HG03575 (cell line): ENCODE data around the gene AFF3.
"Not testable (repeated sequence)": the region's sequence is repeated elsewhere in the genome, so short reads cannot be mapped to it uniquely, and the experiment has no call there.

ENCODE experiments used
- ATAC-seq: cut with Tn5 transposase; IDR thresholded peaks from one replicate; pipeline ENCODE4 v1.9.1; 2021; ENCODE audit not compliant: unreplicated experiment, insufficient number of reproducible peaks, low FRiP score; ENCODE audit errors: extremely low read depth

Gene AFF3

DNA sequence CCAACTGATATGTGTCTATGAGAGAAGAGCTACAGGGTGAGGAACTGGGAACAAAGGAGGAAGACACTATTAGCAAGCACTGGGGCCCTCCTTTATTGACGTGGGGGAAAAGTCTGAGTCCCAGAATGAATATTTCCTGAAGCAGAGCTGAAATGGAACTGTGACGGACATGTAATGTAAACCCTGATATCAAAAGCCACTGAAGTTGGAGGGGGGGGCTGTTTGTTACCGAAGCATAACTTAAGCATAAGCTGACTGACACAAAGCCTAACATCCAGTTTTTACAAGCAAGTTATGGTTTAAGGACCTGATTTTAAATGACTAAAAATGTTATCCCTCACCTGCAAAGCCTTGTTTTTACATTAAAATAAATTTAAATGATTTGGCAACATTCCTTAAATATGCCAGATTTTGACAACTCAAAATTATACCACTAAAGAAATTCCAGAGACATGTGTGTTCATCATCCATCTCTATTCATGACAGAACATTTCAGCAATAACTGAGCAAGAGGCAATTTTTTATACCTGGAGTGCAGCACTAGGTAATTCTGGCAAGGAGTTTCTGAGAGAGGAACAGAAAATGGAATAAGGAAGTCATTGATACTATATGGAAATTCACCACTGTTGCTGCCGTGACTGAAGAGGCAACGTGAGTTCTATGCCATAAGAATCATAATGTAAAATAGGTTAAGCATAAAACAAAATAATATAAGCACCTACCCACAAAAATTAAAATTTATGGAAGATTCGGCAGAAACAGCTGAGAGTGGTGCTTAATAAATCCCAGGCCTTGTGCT is 186.0 kb downstream of the AFF3 start:
- ATAC-seq, result no peak

DNA sequence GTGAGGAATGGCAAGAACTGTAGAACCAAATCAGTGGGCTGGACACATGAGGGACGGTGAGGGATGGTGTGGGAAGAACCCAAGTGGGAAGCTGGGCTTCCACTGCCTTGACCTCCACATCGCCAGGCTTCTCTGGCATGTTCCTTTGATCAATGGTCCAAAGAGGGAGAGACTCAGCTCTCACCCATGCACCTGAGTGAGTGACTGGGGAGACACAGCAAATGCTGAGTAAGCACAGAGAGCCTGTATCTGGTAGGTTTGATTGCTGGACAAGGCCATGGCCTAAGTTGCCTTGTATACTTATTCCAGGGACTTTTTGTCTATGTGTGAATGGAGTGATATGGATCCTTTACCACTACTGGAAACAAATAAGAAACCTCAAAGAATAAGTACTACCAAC is 188.6 kb downstream of the AFF3 start:
- no peak for ATAC-seq

DNA sequence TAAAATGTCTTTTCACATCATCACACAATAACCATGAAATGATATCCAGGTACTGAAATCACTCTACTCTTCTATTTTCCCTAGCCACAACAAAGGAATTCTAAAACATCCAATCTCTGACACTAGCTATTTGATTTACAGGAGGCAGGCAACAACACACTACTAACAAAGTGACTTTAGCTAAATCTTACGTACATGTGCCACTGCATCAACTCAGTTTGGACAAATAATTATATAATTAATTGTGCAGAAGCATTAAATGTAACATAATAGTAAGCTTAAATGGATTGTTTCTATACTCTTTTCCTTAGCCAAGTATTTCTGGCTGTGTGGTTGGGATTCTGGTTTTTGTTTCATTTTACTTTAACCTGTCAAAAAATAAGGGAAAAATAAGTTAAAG is 192.4 kb downstream of the AFF3 start:
- no peak for ATAC-seq

DNA sequence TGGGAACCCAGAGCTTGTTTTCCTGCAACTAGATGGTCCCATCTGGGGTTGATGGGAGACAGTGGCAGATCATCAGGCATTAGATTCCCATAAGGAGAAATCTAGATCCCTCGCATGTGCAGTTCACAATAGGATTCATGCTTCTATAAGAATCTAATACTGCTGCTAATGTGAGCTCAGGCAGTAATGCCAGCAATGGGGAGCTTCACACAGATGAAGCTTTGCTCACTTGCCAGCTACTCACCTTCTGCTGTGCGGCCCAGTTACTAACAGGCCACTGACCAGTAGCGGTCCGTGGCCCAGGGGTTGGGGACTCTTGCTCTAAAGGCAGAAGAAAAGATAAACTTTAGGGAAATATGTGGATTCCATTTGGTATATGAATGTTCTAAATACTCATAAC is 192.9 kb downstream of the AFF3 start:
- no peak for ATAC-seq

DNA sequence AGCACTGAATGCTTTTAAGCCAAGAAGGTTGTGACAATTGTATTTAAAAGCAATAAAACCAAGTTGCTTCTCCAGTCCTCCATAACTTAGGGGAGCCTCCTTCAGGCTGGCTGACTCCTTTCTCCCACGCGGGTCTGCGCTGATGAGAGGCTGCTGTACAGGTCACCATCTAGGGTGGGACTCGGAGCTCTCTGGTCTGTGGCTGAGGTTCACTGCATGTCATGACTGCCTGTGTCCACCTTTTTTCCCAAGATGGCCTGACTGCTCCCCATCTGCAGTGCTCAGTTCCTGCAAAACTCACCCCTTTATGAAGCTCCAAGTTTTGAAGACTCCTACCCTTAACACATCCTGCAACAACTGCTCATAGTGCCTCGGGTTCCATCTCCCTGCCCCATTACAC is 194.4 kb downstream of the AFF3 start:
- ATAC-seq, result no peak

DNA sequence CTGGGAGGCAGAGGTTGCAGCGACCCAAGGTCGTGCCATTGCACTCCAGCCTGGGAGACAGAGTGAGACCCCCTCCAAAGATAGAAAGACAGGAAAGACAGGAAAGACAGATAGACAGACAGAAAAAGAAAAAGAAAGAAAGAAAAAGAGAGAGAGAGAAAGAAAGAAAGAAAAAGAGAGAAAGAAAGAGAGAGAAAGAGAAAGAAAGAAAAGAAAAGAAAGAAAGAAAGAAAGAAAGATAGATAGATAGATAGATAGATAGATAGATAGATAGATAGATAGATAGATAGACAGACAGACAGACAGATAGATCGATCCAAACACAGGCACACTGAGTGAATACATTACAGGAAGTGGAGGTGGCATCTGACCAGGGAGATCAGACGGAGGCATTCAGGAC is 195.0 kb downstream of the AFF3 start:
- ATAC-seq, result not testable (repeated sequence)

DNA sequence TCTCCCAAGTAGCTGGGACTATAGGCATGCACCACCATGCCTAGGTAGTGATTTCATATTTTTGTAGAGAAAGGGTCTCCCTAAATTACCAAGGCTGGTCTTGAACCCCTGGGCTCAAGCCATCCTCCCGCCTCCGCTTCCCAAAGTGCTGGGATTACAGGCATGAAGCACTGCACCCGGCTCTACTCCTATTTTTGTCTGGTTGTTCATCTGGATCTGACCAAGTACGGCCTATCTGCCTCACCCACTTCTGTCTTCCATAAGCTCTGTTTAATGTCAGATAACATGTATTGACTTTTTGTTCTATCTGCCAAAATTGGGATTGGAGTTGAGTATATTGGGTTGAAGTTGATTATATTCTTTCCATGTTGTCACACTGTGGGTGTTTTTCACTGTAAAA is 198.4 kb downstream of the AFF3 start:
- ATAC-seq, result no peak

DNA sequence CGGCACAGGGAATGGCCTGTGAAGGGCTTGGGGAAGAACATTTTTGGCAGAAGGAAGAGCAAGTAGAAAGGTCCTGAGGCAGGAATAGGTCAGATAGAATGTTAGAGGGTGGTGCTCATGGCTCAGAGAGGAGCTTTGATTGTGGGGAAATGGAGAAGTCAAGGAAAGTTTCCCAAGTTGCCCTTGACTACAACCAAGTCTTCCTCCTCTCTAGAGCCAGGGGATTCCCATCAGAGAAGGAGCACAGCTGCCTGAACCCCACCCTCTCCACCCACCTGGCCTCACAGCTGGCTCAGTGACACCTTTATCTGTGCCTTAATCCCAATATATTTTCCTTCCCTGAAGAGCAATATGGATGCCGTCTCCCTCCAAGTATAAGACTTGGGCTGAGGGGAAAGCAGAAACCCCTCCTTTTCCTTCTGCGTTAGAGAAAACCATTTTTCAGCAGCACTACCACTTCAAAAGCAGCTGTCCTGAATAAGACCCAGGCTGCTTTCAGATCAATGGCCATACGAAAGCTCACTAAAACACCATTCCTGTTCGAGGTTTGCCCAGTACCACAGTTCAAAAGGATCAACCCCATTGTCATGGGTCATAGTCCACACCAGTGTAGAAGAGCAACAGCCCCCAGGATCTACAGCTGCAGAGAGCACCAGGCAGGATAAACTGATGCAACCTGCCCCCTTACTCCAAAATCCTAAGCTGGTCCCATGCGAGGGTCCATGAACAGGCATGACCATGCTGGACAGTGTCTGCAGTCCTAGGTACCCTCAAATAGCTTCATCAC is 199.6 kb downstream of the AFF3 start:
- ATAC-seq, result no peak

DNA sequence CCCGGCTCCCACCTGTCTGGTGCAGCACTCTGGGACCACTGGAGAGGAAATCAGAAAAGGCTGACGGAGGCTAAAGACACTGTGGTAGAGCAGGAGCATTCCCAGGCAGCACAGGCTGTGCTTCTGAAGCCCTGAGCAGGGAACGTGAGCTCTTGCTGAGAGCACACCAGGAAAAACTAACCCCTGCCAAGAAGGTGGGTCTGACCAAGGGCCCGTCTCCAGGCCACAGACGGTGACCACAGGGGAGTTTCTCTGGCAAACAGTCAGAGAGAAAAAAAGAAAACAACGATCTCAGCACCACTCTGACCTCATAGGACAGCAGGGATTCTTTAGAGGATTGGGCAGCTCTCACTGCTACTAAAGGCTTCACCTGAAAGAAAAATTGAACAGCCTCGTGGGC is 201.4 kb downstream of the AFF3 start:
- ATAC-seq, result no peak

DNA sequence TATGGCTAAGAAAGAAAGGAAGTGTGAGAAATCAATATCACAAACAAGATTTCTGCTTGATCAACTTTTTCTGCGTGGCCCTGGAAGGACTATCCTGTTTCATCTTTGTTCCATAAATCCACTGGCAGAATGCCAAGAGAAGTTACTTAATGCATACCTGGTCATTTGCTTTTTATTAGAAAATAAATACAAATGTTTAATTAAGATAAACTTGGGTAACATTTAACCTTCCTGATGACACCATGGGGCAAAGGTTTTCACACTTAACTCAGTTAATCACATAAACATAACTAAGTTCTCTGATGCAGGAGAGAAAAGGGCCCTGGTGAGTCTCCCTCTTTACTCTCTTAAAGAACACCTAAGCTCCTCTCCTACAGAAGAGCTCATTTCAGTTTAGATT is 203.3 kb downstream of the AFF3 start:
- no peak for ATAC-seq

DNA sequence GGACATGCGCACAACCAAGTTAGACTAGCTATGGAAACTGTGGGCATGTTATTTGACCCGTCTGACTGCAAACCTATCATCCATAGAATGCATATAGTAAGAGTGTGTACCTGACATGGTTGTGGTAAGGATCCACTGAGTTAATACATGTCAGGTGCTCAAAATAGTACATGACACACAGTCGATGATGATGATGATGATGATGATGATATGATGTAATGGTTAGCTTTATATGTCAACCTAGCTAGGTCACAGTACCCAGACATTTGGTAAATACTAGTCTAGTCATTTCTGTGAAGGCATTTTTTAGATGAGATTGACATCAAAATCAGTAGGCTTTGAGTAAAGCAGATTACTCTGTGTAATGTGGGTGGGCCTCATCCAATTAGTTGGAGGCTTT is 204.1 kb downstream of the AFF3 start:
- no peak for ATAC-seq

DNA sequence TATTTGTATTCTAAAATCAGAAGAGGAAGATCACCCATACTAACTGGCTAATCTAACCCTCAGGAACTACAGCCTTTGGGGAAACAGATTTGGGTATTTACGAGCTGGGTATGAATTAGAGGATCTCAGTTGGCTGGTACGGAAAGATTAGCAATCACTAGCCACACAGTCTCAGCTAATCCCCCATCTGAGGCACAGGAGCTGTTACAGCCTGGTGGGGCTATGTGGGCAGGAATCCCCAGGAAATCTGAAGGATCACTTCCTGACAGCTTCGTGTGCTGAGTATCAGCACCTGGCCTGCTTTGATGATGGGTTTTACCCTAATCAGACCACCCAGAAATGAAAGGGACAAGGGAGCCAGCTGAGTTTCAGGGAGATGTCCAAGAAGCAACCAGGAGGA is 206.3 kb downstream of the AFF3 start:
- ATAC-seq, result no peak

DNA sequence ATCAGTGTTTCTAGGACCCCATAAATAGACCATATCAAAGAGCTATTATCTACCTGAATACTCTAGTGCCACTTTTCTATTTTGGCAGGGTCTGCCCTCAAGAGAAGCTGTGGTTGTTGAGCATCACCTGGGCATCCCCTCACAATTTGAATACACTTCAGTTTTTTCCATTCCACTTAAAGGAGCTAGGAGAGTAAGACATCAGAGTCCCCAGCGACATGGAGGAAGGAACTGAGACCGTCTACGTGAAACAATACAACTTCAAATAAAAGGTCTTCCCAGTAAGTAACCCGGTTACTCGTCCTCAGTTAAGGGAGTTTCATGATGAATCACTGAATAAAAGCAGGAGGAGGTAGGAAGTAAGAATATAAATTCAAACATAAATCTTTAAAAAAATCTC is 206.7 kb downstream of the AFF3 start:
- ATAC-seq, result no peak

DNA sequence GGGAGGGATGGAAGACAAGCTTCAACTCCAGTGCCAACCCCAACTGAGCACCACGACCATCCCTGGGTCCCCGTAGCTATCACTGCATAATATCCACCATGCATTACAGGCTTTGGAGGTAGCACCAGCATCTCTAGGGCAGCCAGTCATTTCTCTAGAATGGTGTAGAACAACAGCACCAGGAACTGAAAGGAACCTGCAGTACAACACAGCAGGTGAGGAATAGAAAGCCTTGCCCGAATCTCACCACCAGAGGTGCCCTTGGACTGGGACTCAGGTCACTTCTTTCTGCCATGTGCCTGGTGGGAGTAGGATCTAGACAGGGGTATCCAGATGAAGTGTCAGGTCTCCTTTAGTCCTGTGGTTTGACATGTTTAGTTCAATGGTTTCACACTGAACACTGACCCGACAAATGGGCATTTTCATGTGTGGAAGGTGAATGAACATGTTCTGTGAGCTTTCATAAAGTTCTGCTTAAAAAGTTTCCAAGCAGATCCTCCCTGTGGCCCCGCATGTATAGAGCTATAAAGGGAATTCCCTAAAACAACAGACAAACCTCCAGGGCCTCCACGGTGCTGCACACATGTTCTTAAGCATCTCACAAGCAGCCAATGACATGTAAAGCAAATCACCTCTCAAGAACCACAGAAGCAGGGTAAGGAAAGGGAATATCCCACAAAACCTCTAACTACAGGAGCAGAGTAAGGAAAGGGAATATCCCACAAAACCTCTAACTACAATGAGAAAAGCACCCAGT is 208.3 kb downstream of the AFF3 start:
- no peak for ATAC-seq

DNA sequence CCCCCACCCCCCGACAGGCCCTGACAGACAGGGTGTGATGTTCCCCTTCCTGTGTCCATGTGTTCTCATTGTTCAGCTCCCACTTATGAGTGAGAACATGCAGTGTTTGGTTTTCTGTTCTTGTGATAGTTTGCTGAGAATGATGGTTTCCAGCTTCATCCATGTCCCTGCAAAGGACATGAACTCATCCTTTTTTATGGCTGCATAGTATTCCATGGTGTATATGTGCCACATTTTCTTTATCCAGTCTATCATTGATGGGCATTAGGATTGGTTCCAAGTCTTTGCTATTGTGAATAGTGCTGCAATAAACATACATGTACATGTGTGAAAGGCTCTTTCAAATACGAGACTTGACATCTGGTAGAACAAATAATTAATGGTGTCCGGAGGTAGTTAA is 208.9 kb downstream of the AFF3 start:
- ATAC-seq, result not testable (repeated sequence)

DNA sequence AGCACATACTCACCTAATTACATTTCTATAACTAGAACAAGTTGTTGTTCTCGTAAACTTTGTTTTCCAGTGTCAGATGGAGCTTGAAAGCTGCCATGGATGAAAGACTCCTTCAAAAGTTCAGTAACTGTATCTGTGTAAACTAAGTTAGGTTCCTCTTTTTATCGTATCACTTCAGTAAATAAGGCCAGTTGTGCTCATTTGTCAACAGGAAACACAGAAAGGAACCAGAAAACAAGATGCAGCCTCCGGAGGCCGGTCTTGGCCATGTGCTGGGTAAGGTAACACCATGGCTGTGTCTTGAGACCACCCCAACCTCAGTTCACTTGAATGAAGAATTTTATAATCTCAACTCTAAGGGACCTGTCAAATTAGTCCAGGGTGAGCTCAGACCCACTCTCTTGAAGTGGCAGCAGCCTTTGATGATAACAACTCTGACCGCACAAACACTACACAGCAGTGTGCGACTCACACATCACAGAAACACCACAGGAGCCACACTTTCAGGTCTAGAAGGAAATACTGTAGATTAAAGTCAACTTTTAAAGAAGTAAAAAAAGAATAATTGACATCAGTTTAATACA is 213.8 kb downstream of the AFF3 start:
- no peak for ATAC-seq

DNA sequence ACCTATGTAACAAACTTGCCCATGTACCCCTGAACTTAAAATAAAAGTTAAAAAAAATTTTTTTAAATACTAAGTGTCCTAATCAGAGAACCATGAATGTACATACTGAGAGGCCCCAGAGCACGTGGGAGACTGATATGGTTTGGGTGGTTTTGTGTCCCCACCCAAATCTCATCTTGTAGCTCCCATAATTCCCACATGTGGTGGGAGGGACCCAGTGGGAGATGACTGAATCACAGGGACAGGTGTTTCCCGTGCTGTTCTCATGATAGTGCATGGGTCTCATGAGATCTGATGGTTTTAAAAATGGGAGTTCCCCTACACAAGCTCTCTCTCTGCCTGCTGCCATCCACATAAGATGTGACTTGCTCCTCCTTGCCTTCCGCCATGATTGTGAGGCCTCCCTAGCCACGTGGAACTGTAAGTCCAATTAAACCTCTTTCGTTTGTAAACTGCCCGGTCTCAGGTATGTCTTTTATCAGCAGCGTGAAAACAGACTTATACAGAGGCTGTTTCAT is 214.6 kb downstream of the AFF3 start:
- ATAC-seq, result not testable (repeated sequence)

DNA sequence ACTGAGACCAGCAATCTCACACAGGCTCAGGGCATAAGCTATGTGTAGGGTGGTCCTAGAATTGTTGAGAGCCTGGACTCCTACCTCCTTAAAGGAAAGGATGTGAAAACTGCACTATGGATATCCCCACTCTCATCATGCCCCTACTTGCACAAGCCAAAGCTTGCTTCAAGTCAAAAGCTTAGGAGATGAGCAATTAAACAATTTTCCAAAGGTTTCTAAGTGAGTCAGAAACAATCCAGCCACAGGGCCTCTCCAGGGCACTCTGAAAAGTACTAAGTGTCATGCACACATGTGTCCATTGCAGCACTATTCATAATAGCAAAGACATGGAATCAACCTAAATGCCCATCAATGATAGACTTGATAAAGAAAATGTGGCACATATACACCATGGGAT is 215.4 kb downstream of the AFF3 start:
- no peak for ATAC-seq

DNA sequence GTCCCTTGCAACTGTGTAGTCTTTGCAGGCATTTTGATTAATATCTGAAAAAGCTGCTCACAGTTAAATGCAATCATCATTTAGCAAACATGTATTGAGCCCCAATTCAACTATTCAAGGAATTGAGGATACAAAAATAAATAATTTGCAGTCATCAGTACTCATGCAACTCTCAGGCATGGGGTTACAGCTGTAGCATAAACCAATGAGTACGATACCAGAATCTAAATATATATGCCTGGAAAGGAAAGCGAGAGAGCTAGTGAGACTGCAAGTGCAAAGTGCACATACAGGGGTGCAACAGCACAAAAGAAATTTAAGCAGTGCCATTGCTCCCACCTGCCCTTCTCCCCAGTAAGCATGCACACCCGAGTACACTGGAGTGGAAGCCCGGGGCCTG is 216.4 kb downstream of the AFF3 start:
- no peak for ATAC-seq
